GM18907 (cell line): ENCODE measurements around the gene PNMA6E.
"Not testable (repeated sequence)": the region's sequence is repeated elsewhere in the genome, so short reads cannot be mapped to it uniquely, and the experiment has no call there.

Source experiments
- ATAC-seq: cut with Tn5 transposase; IDR thresholded peaks from one replicate; pipeline ENCODE4 v1.9.1; 2021; ENCODE audit warnings: mild to moderate bottlenecking, moderate library complexity; ENCODE audit not compliant: unreplicated experiment

Gene PNMA6E

GRCh38 chrX:153409414-153410101, 8.4 kb upstream of the PNMA6E start:
- no peak for ATAC-seq

GRCh38 chrX:153408871-153409351, 7.8 kb upstream of the PNMA6E start:
- ATAC-seq = no peak

GRCh38 chrX:153408221-153408721, 7.1 kb upstream of the PNMA6E start:
- ATAC-seq = no peak

- ATAC-seq = no peak
Observed at GRCh38 chrX:153407736-153408135, 6.6 kb upstream of the PNMA6E start.

- no peak for ATAC-seq
Observed at GRCh38 chrX:153406903-153407302, 5.8 kb upstream of the PNMA6E start.

GRCh38 chrX:153406011-153406410, 4.9 kb upstream of the PNMA6E start:
- ATAC-seq = no peak

- ATAC-seq = no peak
Observed at GRCh38 chrX:153405426-153405825, 4.3 kb upstream of the PNMA6E start.

GRCh38 chrX:153404333-153404732, 3.2 kb upstream of the PNMA6E start:
- ATAC-seq = not testable (repeated sequence)

GRCh38 chrX:153400146-153401132, 711 bp downstream of the PNMA6E start:
- no peak for ATAC-seq

- no peak for ATAC-seq
Observed at GRCh38 chrX:153398275-153398960, 2.7 kb downstream of the PNMA6E start.

- ATAC-seq = no peak
Observed at GRCh38 chrX:153397256-153397960, 3.7 kb downstream of the PNMA6E start.

- no peak for ATAC-seq
Observed at GRCh38 chrX:153396320-153397195, 4.6 kb downstream of the PNMA6E start.

- no peak for ATAC-seq
Observed at GRCh38 chrX:153395613-153396319, 5.4 kb downstream of the PNMA6E start.

GRCh38 chrX:153394612-153395011, 6.5 kb downstream of the PNMA6E start:
- ATAC-seq = no peak

- no peak for ATAC-seq
Observed at GRCh38 chrX:153392642-153393321, 8.4 kb downstream of the PNMA6E start.

- ATAC-seq = not testable (repeated sequence)
Observed at GRCh38 chrX:153389460-153389768, 11.7 kb downstream of the PNMA6E start.

GRCh38 chrX:153388722-153389459, 12.3 kb downstream of the PNMA6E start:
- no peak for ATAC-seq
